Head of caudate nucleus (tissue), 42 donors: Measurements from ENCODE around the gene IFITM2.
"Not testable (repeated sequence)": the region's sequence is repeated elsewhere in the genome, so short reads cannot be mapped to it uniquely, and the experiment has no call there.

Experiments
- DNase-seq, 42 donors: peaks; one replicate each; pipeline versions ENCODE4 v3.0.0 to v3.0.0-alpha.2; 2020 to 2021; ENCODE audit warnings: mixed read lengths in 7 of 42
- intact Hi-C: fragments of 100-400 bp; cut with DNase I; formaldehyde crosslinking; loops from one replicate; pipeline ENCODE4 v1.15.0; 2022

Gene IFITM2

GRCh38 chr11:299951-300735 is 7.5 kb upstream of the IFITM2 start:
- intact Hi-C loops: loop anchor here (10.0 kb wide), 1 partner anchor 55 kb away; no protein-coding TSS in a partner anchor
- peak in 1 of 42 donors; percentile 20 for DNase-seq

GRCh38 chr11:303363-303762 is 4.3 kb upstream of the IFITM2 start:
- no peak for DNase-seq
- intact Hi-C loops: loop anchor here (10.0 kb wide), 1 partner anchor 51 kb away; no protein-coding TSS in a partner anchor

GRCh38 chr11:304061-304506 is 3.5 kb upstream of the IFITM2 start:
- DNase-seq: no peak
- intact Hi-C loops: loop anchor here (10.0 kb wide), 1 partner anchor 51 kb away; no protein-coding TSS in a partner anchor

- intact Hi-C loops: loop anchor here (10.0 kb wide), 1 partner anchor 50 kb away; no protein-coding TSS in a partner anchor
- DNase-seq: peak; percentile 22 to 87 (median 64)
Measured at GRCh38 chr11:304915-305843, 2.4 kb upstream of the IFITM2 start.

GRCh38 chr11:305844-306211 is 1.8 kb upstream of the IFITM2 start:
- intact Hi-C loops: loop anchor here (10.0 kb wide), 1 partner anchor 49 kb away; no protein-coding TSS in a partner anchor
- DNase-seq: no peak

- no peak for DNase-seq
- intact Hi-C loops: loop anchor here (10.0 kb wide), 1 partner anchor 48 kb away; no protein-coding TSS in a partner anchor
Measured at GRCh38 chr11:306645-307371, 808 bp upstream of the IFITM2 start.

GRCh38 chr11:308740-309665 is 1.4 kb downstream of the IFITM2 start:
- DNase-seq: not testable (repeated sequence)
- intact Hi-C loops: loop anchor here (10.0 kb wide), 1 partner anchor 46 kb away; no protein-coding TSS in a partner anchor

GRCh38 chr11:309979-310572 is 2.5 kb downstream of the IFITM2 start:
- intact Hi-C loops: loop anchor here (10.0 kb wide), 1 partner anchor 45 kb away; no protein-coding TSS in a partner anchor
- DNase-seq: not testable (repeated sequence)

- DNase-seq, intact Hi-C loops: not testable (repeated sequence)
Measured at GRCh38 chr11:311013-311748, 3.6 kb downstream of the IFITM2 start.

- intact Hi-C loops: no loop called here
- no peak for DNase-seq
Measured at GRCh38 chr11:312092-312816, 4.6 kb downstream of the IFITM2 start.

GRCh38 chr11:313304-313786 is 5.7 kb downstream of the IFITM2 start:
- intact Hi-C loops: no loop called here

GRCh38 chr11:313787-314553 is 6.4 kb downstream of the IFITM2 start, which contains the start of gene IFITM1:
Gene IFITM1 (plus strand): TSS chr11:314040. CDS start chr11:314171, 131 bp downstream.
- DNase-seq: no peak
- intact Hi-C loops: no loop called here

More at GRCh38 chr11:313304-313786, 5.7 kb downstream of the IFITM2 start:
- no peak for DNase-seq

GRCh38 chr11:314554-314875 is 6.9 kb downstream of the IFITM2 start:
- DNase-seq, intact Hi-C loops: not testable (repeated sequence)

- no peak for DNase-seq
- intact Hi-C loops: no loop called here
Measured at GRCh38 chr11:315051-315481, 7.5 kb downstream of the IFITM2 start.

- DNase-seq: no peak
- intact Hi-C loops: no loop called here
Measured at GRCh38 chr11:315516-315994, 7.9 kb downstream of the IFITM2 start.
